Thoracic aorta (tissue), 2 donors: ENCODE measurements around the gene TRAPPC12. TPM values are rescaled to one million over a fixed set of nuclear protein-coding genes. Genes with fewer than 3 reads are reported as not detected.
A peak's percentile ranks its signal among the peaks of the same experiment; 100 is the strongest.

Source experiments
- ATAC-seq: fragments of 150-250 bp; one replicate; pipeline ENCODE4 v1.8.0; 2017; ENCODE audit warnings: low read depth; ENCODE audit not compliant: insufficient number of reproducible peaks, low FRiP score
- DNase-seq: peaks from one replicate; pipeline ENCODE4 v3.0.0-alpha.2; 2020; ENCODE audit warnings: low spot score
- H3K27ac ChIP-seq, 2 donors: fragments of 200-600 bp; sonication (generic); 1 replicate in 1 of 2; 2 replicates in 1 of 2; pipeline ENCODE4 v1.5.1; 2016; ENCODE audit warnings: mild to moderate bottlenecking in 2 of 2, moderate library complexity in 2 of 2
- H3K27me3 ChIP-seq: fragments of 200-600 bp; sonication (generic); replicated peaks from 2 replicates; pipeline ENCODE4 v1.6.0; 2016; ENCODE audit warnings: mild to moderate bottlenecking; ENCODE audit not compliant: insufficient read depth
- H3K36me3 ChIP-seq: fragments of 200-600 bp; sonication (generic); one replicate; pipeline ENCODE4 v1.5.1; 2016
- H3K4me1 ChIP-seq, 2 donors: fragments of 200-600 bp; sonication (generic); 1 replicate in 1 of 2; 2 replicates in 1 of 2; pipeline versions ENCODE4 v1.5.1 to v1.6.0; 2016; ENCODE audit warnings: low read depth in 2 of 2, mild to moderate bottlenecking in 1 of 2; ENCODE audit not compliant: control insufficient read depth in 1 of 2
- H3K4me3 ChIP-seq: fragments of 200-600 bp; sonication (generic); 2 replicates; pipeline ENCODE4 v1.5.1; 2016; ENCODE audit warnings: mild to moderate bottlenecking
- H3K9me3 ChIP-seq: fragments of 200-600 bp; sonication (generic); 2 replicates; pipeline ENCODE4 v1.5.1; 2016
- CTCF ChIP-seq: fragments of 200-600 bp; sonication (generic); IDR thresholded peaks from one replicate; pipeline ENCODE4 v1.5.1; 2019; ENCODE audit warnings: antibody characterized with exemption
- total RNA-seq, 2 donors: library from RNA; depleted of rRNA; stranded (reverse); fragments of >200 nt; gene quantifications; one replicate each; pipeline versions ENCODE4 v1.1.0 to v1.2.3, GENCODE V29; 2016

TRAPPC12 gene
- total RNA-seq, 2 donors from 2014 or later: 121 to 180 TPM

- no peak for DNase-seq
- peak overlapping the region; percentile 87 for H3K4me3 ChIP-seq
- ATAC-seq: no peak
- H3K9me3 ChIP-seq: no peaks in the 10 kb centered on the region
- H3K27me3 ChIP-seq: no peaks in the 10 kb centered on the region
- no peaks in the 10 kb centered on the region for H3K36me3 ChIP-seq
- H3K27ac ChIP-seq: peak overlapping the region; percentile 82 to 92
- TF ChIP-seq CTCF: no peak
- H3K4me1 ChIP-seq: peaks cover 14 to 25% of the 10 kb centered on the region in 2 donors
These were observed 201 bp upstream of the TRAPPC12 start for GRCh38 chr2:3379339-3379646.

- DNase-seq (no peak), ATAC-seq (no peak)
- Histone ChIP-seq H3K4me3 (no peak overlapping the region), H3K36me3 (peaks cover 33% of the 10 kb centered on the region), H3K27ac (no peak overlapping the region), H3K4me1 (peaks cover 0 to 4% of the 10 kb centered on the region in 2 donors), H3K27me3 (no peaks in the 10 kb centered on the region), H3K9me3 (no peaks in the 10 kb centered on the region)
- no peak for TF ChIP-seq CTCF
These were observed 7.0 kb downstream of the TRAPPC12 start for GRCh38 chr2:3386448-3386958.

- Histone ChIP-seq H3K27ac (no peak overlapping the region), H3K36me3 (peaks cover 33% of the 10 kb centered on the region)
- no peak for TF ChIP-seq CTCF
These were observed 7.5 kb downstream of the TRAPPC12 start for GRCh38 chr2:3387011-3387410.

GRCh38 chr2:3387644-3388411 is 8.3 kb downstream of the TRAPPC12 start:
- Histone ChIP-seq H3K27me3 (no peaks in the 10 kb centered on the region), H3K9me3 (no peaks in the 10 kb centered on the region), H3K27ac (no peak overlapping the region), H3K4me3 (no peak overlapping the region), H3K36me3 (peaks cover 33% of the 10 kb centered on the region), H3K4me1 (peaks cover 0 to 4% of the 10 kb centered on the region in 2 donors)
- ATAC-seq: no peak
- TF ChIP-seq CTCF: no peak
- DNase-seq: no peak

More at GRCh38 chr2:3387011-3387410, 7.5 kb downstream of the TRAPPC12 start:
- no peak for DNase-seq
- no peaks in the 10 kb centered on the region for H3K27me3 ChIP-seq
- H3K4me1 ChIP-seq: peaks cover 0 to 4% of the 10 kb centered on the region in 2 donors
- H3K4me3 ChIP-seq: no peak overlapping the region
- ATAC-seq: no peak
- H3K9me3 ChIP-seq: no peaks in the 10 kb centered on the region

GRCh38 chr2:3388412-3388738 is 8.9 kb downstream of the TRAPPC12 start:
- no peaks in the 10 kb centered on the region for H3K27me3 ChIP-seq
- H3K9me3 ChIP-seq: no peaks in the 10 kb centered on the region
- no peak overlapping the region for H3K27ac ChIP-seq
- peaks cover 0 to 4% of the 10 kb centered on the region in 2 donors for H3K4me1 ChIP-seq
- ATAC-seq: no peak
- H3K4me3 ChIP-seq: no peak overlapping the region
- TF ChIP-seq CTCF: no peak
- H3K36me3 ChIP-seq: peaks cover 33% of the 10 kb centered on the region
- no peak for DNase-seq
